SK-N-DZ (cell line): ENCODE results near the gene FCHO2.
"Not testable (repeated sequence)": the region's sequence is repeated elsewhere in the genome, so short reads cannot be mapped to it uniquely, and the experiment has no call there.

Experiments
- DNase-seq: peaks from one replicate; pipeline ENCODE4 v3.0.0-alpha.2; 2015; ENCODE audit warnings: low spot score

The FCHO2 gene

GRCh38 chr5:72955143-72955767 is 586 bp upstream of the FCHO2 start:
- DNase-seq, result no peak

DNA sequence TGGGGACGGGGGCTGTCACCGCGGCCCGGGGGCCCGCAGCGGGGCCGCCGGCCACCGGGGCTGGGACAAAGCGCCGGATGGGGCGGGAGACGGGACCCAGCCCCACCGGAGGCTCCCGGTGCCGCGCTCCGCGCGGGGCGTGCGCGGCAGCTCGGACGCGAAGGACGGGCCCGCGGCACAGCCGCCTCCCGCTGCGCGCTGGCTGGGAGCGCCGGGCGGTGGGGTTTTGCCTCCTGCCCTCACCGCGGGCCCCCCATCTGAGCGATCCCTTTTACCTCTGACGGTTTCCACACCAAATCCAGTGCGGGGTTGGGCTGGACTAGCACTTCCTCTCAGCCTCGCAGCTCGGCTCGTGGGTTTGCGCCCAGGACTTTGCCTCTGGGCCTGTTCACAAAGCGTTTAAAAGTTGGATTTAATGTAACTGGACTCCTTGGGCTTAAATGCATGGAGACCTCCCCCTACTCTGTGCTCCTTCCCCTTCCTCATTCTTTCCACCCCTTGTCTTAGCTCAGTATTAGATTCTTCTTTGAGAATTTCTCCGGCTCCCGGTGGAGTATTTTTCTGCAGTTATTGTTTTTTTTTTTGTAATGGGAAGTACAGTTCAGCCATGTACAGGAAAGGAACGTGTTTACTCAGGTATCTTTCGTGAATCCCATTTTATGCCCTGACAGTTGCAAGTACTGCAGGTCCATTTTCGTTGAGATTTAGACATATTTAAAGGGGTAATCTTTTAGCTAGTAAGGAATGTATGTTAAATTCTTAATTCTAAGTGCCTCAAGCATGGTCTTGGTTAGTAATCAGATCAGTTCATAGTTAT is 691 bp downstream of the FCHO2 start:
- DNase-seq, result peak; percentile 49

DNA sequence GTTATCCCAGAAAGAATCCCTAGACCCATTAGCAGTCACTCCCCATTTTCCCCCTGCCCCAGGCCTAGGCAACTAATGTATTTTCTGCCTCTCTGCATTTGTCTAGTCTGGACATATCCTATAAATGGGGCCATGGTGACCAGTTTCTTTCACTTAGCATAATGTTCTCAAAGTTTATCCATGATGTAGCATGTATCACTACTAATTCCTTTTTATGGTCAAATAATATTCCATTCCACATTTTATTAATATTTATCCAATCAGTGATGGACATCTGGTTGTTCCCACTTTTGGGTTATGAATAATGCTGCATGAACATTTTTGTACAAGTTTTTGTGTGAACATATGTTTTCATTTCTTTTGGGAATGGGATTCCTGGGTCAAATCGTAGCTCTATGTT is 1.5 kb downstream of the FCHO2 start:
- no peak for DNase-seq

DNA sequence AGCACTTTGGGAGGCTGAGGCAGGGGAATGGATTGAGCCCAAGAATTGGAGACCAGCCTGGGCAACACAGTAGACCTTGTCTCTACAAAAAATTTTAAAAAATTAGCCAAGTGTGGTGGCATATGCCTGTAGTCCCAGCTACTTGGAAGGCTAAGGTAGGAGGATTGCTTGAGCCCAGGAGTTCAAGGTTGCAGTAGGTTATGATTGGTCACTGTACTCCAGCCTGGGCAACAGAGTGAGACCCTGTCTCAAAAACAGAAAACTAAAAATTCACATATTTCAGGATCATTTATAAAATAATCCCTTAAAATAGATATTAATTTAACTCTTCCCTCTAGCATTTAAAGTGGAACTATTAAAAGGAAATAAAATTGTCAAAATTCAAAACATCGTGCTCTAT is 3.4 kb downstream of the FCHO2 start:
- no peak for DNase-seq

- DNase-seq, result not testable (repeated sequence)
Measured at GRCh38 chr5:72974481-72974880, 18.6 kb downstream of the FCHO2 start.

DNA sequence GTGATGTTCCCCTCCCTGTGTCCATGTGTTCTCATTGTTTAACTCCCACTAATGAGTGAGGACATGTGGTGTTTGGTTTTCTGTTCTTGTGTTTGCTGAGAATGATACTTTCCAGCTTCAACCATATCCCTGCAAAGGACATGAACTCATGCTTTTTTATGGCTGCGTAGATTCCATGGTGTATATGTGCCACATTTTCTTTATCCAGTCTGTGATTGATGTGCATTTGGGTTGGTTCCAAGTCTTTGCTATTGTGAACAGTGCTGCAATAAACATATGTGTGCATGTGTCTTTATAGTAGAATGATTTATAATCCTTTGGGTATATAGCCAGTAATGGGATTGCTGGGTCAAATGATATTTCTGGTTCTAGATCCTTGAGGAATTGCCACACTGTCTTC is 21.0 kb downstream of the FCHO2 start:
- DNase-seq, result not testable (repeated sequence)

DNA sequence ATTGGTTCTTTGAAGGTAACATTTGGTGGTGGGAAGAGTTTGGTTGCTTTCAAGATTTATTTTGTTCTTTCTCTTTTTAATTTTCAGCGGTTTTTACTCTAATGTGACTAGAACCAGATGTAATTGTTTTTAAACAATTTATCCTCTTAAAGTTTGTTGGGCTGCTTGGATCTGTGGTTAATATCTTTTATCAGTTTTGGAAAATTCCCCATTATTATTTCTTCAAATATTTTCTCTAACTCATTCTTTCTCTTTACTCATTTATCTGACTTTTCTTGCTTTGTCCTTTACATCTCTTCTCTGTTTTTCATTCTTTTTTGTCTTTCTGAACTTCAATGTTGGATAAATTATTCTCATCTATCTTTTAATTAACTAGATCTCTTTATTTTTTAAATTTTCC is 29.9 kb downstream of the FCHO2 start:
- no peak for DNase-seq

GRCh38 chr5:72988769-72989168 is 32.9 kb downstream of the FCHO2 start:
- no peak for DNase-seq

GRCh38 chr5:72991394-72991793 is 35.6 kb downstream of the FCHO2 start:
- no peak for DNase-seq

DNA sequence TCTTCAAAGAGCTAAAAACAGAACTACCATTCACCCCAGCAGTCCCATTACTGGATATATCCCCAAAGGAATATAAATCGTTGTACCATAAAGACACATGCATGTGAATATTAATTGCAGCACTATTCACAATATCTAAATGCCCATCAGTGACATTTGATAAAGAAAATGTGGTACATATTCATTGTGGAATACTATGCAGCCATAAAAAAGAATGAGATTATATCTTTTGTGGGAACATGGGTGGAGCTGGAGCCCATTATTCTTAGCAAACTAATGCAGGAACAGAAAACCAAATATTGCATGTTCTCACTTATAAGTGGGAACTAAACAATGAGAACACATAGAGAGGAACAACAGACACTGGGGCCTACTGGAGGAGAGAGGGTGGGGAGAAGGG is 38.7 kb downstream of the FCHO2 start:
- DNase-seq, result no peak

DNA sequence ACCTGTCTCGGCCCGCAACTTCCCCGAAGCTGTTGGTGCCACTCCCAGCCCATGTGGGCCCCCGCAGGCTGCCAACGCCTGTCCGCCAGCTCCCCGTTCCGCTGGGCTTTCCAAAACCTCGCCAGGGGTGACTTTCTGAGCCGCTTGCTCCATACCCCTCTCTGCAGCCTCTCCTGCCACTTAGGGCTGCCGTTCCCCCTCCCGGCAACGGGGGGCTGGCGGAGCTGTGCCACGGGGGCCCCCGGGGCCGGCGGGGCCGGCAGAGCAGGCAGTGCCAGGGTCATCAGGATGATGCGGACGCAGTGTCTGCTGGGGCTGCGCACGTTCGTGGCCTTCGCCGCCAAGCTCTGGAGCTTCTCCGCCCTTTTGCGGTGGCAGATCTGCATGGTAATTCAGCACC is 40.8 kb downstream of the FCHO2 start:
- DNase-seq, result no peak

DNA sequence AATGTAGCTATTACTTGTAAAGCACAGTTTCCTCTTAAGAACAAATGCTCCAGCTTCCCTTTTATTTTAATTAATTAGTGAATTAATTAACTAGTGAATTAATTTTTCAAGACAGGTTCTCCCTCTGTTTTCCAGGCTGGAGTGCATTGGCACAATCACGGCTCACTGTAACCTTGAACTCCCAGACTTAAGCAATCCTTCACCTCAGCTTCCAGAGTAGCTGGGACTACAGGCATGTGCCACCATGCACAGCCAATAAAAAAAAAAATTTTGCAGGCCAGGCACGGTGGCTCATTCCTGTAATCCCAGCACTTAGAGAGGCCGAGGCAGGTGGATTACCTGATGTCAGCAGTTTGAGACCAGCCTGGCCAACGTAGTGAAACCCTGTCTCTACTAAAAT is 44.1 kb downstream of the FCHO2 start:
- DNase-seq, result no peak

GRCh38 chr5:73005886-73006285 is 50.0 kb downstream of the FCHO2 start:
- no peak for DNase-seq

DNA sequence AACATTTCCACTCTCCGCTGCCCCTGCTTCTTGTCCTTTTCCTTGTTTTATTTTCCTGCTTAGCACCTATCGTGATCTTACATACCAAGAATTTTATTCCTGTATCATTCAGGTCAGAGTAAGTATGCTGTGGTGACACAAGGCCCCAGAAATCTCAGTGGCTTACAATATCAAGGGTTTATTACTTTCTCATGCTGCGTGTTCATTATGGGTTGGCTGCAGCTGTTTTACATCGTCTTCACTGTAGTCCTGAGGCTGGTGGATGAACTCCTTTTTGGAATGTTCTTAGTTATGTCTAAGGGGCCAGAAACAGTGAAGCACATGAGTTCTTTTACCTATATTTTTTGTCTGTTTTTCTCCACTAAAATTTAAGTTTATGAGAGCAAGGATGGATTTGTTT is 51.2 kb downstream of the FCHO2 start:
- no peak for DNase-seq

DNA sequence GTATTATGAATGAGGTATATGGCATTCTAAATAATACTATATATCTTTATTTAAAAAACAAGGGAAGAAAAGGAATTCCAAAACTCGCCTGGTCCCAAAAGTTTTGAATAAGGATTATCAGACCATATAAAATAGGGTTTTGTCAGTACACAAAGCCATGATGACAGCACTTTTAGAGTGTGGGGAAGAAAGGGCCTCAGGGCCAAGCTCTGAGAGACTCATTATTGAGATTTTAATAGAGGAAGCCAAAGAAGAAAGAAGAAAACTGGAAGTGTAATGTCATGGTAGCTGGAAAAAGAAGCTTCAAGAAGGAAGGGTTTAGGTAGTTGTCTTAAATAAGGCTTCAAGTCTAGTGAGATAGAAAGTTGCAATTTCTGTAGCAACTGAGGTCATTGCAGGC is 53.0 kb downstream of the FCHO2 start:
- no peak for DNase-seq

- not testable (repeated sequence) for DNase-seq
Measured at GRCh38 chr5:73011612-73012011, 55.8 kb downstream of the FCHO2 start.

- no peak for DNase-seq
Measured at GRCh38 chr5:73018892-73019291, 63.1 kb downstream of the FCHO2 start.

DNA sequence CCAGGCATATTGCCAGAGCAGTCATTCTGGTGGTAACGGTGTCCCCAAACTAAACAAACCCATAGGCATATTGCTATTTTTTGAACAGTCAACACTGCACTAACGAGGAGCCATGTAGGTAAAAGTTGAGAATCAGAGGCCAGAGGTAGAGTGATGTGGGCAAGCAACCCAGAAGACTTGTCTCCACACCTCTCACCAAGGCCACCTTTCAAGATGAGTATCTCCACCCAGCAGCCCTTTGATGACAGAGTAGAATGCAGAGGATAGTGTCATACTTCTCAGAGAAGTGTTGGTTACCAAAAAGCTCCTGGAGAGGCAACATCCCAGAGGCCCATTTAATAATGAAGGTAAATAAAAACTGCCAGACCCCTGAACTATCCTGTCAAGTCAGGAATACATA is 63.9 kb downstream of the FCHO2 start:
- no peak for DNase-seq

DNA sequence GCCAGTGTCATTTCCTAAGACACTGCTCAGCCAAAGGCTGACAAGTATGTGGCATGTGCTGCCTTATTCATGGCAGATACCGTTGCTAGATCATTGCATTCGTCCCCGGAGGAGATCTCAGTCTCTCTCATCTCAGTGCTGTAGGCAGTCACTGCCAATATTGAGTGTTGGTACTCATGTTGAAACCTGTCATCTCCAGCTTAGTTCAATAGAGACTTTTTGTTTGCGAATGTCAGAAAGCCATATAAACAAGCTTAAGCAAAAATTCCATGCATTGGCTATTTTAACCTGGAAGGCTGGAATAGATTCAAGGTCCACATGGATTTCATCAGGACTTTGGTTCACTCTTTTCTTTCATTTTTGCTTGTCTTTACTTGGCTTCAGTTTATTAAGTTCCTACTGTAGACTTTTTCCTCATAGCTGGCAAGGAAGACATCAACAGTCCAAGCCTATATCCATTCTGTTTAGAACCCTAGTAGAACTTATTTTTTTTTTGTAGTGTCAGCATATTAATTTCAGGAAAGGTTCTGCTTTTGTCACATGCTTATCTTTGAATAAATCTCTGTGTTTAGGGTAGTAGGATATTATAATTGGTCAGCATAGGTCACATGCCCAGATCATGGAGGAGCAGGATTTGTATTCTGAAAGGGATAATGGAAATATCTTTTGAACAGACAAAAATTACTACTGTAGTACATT is 66.8 kb downstream of the FCHO2 start:
- no peak for DNase-seq

GRCh38 chr5:73024946-73025544 is 69.2 kb downstream of the FCHO2 start:
- not testable (repeated sequence) for DNase-seq

DNA sequence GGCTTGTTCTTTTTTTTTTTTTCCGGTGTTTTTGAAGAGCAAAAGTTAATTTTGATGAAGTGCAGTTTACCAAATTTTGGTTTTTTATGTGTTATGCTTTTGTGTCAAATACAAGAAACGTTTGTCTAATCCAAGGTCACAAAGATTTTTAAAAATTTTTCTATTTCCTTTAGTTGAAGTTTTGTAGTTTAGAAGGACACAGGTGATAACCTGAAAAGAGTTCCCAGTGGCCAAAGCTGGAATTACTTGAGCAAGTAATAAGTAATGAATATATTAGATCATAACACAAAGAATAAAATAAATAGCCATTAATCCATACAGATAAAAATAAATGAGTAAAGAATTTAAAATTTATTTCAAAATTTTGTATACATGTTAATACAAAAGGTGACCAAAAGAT is 71.5 kb downstream of the FCHO2 start:
- no peak for DNase-seq

DNA sequence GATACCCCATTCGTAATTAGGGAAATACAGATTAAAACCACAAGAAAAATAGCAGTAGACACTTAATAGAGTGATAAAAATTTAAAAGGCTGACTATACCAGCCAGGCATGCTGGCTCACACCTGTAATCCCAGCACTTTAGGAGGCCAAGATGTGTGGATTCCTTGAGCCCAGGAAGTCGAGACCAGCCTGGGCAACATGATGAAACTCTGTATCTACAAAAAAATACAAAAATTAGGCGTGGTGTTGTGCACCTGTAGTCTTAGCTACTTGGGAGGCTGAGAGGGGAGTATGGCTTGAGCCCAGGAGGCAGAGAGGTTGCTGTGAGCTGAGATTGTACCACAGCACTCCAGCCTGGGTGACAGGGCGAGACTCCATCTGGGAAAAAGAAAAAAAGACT is 72.0 kb downstream of the FCHO2 start:
- no peak for DNase-seq
